ENCODE measurements around the gene CTDSPL. TPM values are rescaled to one million over a fixed set of nuclear protein-coding genes. Genes with fewer than 3 reads are reported as not detected.

Gene CTDSPL
- total RNA-seq, 1 experiment from 2014 or later: 34.4 TPM

DNA sequence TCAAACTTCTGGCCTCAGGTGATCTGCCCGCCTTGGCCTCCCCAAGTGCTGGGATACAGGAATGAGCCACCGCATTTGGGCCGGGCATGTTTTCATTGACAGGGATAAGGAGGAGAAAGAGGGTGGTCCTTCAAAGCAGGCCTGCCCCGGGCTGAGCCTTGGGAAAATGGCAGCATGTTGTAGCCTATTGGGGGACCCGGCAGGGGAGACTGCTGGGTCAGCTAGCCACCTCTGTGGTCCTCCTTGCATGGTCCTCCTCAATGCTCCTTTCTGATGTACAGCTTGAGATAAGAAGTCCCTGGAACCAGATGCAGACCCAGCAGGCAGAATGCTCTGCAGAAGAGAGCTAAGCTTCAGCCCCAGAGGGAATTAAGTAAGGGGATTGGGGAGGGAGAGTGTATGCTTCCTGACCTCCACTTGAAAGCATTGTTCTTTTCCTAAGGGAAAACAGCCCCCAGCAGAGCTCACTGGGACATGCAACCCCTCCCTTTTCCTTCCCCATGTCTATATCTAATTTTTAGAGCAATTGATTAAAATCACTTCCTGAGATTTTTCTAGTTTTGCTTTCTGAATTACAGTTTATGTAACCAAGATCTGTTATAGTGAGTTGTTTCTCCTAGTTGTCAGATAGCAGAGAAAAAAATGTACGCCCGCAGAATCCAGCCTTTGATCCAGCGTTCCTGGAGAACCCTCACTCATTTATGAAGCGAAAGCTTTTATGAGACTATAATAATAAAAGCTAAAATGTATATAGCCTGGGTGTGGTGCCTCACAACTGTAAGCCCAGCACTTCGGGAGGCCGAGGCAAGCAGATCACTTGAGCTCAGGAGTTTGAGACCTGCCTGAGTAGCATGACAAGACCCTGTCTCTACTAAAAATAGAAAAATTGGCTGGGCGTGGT, 80.2 kb downstream of the CTDSPL start:
- intact Hi-C loops (cut with micrococcal nuclease): no loop called here
- RAD21 ChIA-PET (ENCODE audit: low non-redundant PET in 1 of 2, low total read pairs in 2 of 2, uncharacterized antibody in 2 of 2, unreplicated experiment in 2 of 2): no interaction called here
- H3K79me2 ChIP-seq (ENCODE audit: insufficient read depth, low read length): peaks cover 9% of the 10 kb centered on the region; the same call in 1 of the 2 replicates

More for the DNA sequence above, 80.2 kb downstream of the CTDSPL start:
- H3K4me1 ChIP-seq (ENCODE audit: control insufficient read depth in 1 of 2, insufficient read depth in 2 of 2, low read length in 2 of 2): peaks cover 66 to 72% of the 10 kb centered on the region in 2 experiments
- DNase-seq (ENCODE audit: low read depth, low spot score) (no peak), ATAC-seq (no peak)
- H2AFZ ChIP-seq (ENCODE audit: low read depth, low read length, poor library complexity, severe bottlenecking): no peak overlapping the region
- H3K4me3 ChIP-seq (replicated peaks in 1 of 2; ENCODE audit: low read depth in 1 of 2, low read length in 2 of 2): no peak overlapping the region
- ChIA-PET CTCF (no interaction called here), POLR2A (no interaction called here)
- H3K9ac ChIP-seq (ENCODE audit: low read length): no peak overlapping the region
- no peaks in the 10 kb centered on the region for H3K27me3 ChIP-seq (ENCODE audit: insufficient read depth, low read length)
- H3K4me2 ChIP-seq (ENCODE audit: low read length): no peak overlapping the region
- H3K9me2 ChIP-seq (ENCODE audit: insufficient read depth): no peaks in the 10 kb centered on the region
- no peaks in the 10 kb centered on the region for H3K36me3 ChIP-seq (ENCODE audit: control insufficient read depth in 1 of 2, insufficient read depth in 2 of 2, low read length in 2 of 2)
- H3K9me3 ChIP-seq (ENCODE audit: control insufficient read depth in 1 of 2, insufficient read depth in 1 of 2, low read depth in 1 of 2, low read length in 2 of 2): no peaks in the 10 kb centered on the region
- no TSS peak for BruUV-seq (replicated peaks)
- TF ChIP-seq CEBPB (IDR thresholded peaks at IDR 0.05; ENCODE audit: low read depth) (no peak), ATF3 (IDR thresholded peaks at IDR 0.05) (no peak), EZH2 (IDR thresholded peaks at IDR 0.05) (no peak), ZFX (IDR thresholded peaks at IDR 0.05) (no peak), FOSL1 (IDR thresholded peaks at IDR 0.05; ENCODE audit: low read depth) (no peak), ELF1 (IDR thresholded peaks at IDR 0.05; ENCODE audit: borderline replicate concordance, low read depth) (no peak), EGR1 (IDR thresholded peaks at IDR 0.05; ENCODE audit: low read depth) (no peak), EZH2phosphoT487 (IDR thresholded peaks at IDR 0.05; ENCODE audit: borderline replicate concordance) (no peak), YY1 (IDR thresholded peaks at IDR 0.05; ENCODE audit: extremely low read depth, insufficient replicate concordance, low read depth, low read length) (no peak), TCF7L2 (IDR thresholded peaks at IDR 0.05; ENCODE audit: borderline replicate concordance, extremely low read depth, insufficient read depth, insufficient read length) (no peak), POLR2AphosphoS5 (IDR thresholded peaks at IDR 0.05; ENCODE audit: low read depth, low read length) (no peak), JUND (IDR thresholded peaks at IDR 0.05) (no peak), CBX3 (IDR thresholded peaks at IDR 0.05; ENCODE audit: low read depth) (no peak), ZNF274 (IDR thresholded peaks at IDR 0.05; ENCODE audit: low read depth, low read length) (no peak), POLR2A (IDR thresholded peaks at IDR 0.05; ENCODE audit: borderline replicate concordance, extremely low read depth, insufficient read depth, insufficient read length) (no peak), REST (IDR thresholded peaks at IDR 0.05; ENCODE audit: low read depth) (no peak)
- TF ChIP-seq, protein P1, sequence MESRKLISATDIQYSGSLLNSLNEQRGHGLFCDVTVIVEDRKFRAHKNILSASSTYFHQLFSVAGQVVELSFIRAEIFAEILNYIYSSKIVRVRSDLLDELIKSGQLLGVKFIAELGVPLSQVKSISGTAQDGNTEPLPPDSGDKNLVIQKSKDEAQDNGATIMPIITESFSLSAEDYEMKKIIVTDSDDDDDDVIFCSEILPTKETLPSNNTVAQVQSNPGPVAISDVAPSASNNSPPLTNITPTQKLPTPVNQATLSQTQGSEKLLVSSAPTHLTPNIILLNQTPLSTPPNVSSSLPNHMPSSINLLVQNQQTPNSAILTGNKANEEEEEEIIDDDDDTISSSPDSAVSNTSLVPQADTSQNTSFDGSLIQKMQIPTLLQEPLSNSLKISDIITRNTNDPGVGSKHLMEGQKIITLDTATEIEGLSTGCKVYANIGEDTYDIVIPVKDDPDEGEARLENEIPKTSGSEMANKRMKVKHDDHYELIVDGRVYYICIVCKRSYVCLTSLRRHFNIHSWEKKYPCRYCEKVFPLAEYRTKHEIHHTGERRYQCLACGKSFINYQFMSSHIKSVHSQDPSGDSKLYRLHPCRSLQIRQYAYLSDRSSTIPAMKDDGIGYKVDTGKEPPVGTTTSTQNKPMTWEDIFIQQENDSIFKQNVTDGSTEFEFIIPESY (IDR thresholded peaks at IDR 0.05; ENCODE audit: extremely low read depth, insufficient replicate concordance, low read length): no peak
- H3K27ac ChIP-seq (ENCODE audit: low read depth, low read length): no peak overlapping the region
- H4K20me1 ChIP-seq (ENCODE audit: insufficient read depth): no peaks in the 10 kb centered on the region

All from HCT116 (cell line).